Activated CD4-positive, alpha-beta T cell treated with anti-CD3 and anti-CD28 coated beads, Interleukin-2, amount 50 U/mL, for 4 hours (primary cell): Measurements from ENCODE around the gene CCDC142.
"Not testable (repeated sequence)": the region's sequence is repeated elsewhere in the genome, so short reads cannot be mapped to it uniquely, and the experiment has no call there.

ENCODE experiments used
- DNase-seq, 2 experiments: peaks; one replicate each; pipeline ENCODE4 v3.0.0-alpha.2; 2020

Gene CCDC142

DNA sequence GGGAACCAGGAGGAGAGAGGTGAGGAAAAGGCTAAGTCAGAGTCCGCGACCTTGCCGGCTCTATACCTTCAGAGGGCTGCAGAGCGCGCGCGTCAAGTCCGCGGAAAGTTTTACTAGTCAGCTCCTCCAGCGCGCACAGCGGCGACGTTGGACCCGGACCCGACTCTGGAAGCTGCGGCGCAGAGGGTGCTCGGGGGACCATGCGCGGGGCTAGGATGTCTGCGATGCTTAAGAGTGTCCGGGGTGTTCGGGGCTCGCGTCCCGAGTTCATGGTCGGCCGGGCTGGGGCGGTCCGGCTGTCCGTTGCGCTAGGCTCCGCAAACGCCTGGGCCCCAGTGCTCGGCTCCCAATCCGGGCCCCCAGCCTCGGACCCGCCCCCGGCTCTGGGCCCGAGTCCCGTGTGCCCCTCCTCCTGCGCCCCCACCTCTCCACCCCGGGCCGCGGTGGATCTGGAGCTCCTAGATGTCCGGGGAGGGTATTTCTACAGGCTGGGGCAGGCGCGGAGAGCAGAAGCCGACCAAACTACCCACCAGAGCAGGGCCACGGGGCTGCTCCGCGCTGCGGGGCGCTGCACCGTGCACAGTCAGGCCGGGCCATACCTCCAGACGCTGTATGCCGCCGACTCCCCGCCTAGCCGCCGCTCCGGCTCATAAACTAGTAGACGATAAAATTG is 16.6 kb upstream of the CCDC142 start, which contains the start of gene LBX2:
Gene LBX2 (minus strand): TSS at position 337 of the 673 bp plus-strand sequence. CDS start 66 bp downstream, at position 271.
- DNase-seq = peak; percentile 22 to 31

DNA sequence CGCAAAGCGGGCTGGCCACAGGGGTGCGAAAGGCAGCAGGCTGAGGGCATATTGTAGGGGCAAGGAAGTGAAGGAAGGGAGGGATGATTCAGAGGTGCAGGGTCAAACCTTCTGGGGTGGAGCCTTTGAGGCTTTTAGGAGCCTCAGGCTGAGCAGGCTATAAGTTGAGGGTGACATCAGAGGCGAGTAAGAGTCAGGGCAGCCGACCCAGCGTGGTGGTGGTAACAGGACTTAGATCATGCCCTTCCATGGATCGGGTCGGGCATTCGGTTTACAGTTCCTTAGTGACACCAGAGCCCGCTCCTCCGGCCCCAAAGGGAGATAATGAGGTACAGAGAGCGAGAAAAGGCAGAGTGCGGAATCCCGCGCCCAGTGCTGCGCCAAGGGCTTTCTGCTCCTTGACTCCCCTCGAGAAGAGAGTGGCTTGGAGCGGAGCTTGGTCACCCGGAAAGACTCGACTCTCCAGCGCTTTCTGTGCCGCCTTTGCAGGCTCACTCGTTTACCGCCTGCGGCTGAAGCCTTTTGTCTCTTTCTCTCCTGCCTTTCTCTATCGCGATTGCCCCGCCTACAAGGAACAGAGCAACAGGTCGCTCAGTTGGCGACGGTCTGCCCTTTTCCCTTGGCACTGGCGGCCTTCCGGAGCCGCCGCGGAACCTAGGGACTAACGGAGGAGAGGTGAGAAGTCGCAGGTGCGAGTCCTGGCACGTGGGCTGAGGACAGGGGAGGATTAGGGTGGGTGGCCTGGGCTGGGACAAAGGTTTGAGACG is 15.9 kb upstream of the CCDC142 start:
- no peak for DNase-seq

DNA sequence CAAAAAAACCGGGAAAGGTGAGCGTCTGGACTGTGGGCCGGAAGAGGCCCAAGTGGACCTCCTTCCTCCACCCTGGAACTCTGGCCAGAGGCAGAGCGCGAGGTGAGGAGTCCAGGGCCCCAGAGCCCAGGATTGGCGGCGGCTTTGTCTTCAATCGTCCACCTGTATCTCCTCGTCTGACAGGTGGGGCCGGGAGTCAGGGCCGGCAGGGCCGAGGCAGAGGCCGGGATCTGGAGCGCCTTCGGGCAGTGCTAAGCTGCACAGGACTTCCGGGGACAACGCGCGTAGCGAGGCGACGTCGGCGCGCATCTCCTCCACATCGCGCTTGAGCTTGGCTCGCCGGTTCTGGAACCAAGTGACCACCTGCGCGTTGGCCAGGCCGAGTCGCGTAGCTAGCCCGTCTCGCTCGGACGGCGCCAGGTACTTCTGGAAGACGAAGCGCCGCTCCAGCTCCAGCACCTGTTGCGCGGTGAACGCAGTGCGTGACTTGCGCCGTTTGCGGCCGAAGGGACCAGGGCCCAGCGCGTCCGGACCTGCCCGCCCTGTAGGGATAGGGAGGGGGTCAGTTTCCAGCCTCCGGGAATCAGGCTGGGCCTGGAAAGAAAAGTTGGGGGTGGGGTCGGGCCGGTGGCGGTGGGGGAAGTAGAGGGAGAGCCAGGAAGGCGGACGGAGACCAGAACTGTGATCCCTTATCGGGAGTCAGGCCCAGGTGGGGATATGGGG is 15.1 kb upstream of the CCDC142 start:
- DNase-seq = no peak

DNA sequence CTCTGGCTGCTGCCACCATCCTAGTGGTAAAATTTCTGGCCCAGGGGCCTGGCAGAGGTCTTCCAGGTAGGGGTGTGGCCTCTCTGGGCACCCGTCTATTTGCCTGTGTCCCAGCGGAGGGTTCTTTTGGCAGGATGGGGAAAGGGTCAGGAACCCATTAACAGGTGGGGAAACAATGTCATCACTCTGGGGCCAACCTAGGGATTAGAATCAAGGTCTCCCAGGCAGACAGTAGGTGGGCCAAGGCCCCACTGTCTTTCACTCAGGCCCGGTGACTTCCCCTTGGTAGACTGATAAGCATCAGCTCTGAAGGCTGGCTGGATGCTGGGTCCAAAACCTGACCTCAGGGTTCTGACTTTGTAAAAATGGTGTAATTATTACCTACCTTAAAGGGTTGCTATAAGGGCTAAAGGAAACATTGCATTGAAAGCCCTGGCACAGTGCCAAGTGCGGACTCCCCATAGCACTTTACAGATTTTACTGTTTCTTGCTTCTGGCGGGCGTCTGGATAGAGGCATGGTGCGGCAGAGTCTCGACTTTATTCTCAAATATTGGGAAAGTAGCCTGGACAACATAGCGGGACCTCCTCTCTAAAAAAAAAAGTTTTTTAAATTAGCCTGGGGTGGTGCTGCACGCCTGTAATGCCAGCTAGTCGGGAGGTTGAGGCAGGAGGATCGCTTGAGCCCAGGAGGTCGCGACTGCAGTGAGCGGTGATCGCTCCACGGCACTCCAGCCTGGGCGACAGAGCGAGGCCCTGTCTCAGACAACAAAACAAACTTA is 14.4 kb upstream of the CCDC142 start:
- DNase-seq = no peak

DNA sequence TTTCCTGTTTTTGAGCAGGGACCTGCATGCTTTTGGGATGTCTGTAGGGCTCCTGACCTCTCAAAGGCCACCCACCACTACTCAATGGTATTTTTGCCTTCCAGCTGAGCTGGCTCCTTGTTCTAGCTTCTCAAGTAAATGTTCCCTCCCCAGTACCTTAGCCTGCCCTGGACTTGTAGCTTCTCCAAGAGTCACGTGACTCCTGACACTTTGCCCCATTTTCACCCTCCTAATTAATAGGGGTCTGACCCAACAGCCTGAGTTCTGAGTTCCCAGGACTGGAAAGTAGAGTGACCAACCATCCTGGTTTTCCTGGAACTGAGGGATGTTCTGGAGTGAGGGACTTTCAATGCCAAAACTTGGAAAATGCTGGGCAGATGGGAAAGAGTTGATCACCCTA is 12.6 kb upstream of the CCDC142 start:
- DNase-seq = no peak

DNA sequence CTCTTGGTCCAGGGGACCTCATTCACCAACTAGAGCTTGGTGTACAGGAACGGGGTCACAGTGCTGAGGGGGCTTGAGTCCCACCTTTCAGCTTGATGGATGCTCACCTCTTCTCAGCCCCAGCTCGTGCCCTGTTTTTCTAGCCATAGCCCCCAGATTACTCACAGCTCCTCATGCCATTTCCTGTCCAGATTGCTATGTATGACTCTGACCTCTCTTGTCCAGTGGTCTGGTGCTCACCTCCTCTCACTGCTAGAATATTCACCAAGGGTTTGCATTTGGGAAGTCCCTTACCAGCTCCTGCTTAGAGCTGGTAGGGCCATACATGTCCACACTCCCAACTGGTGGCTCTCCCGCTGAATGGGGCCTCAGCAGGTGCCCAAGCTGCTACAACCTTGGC is 10.7 kb upstream of the CCDC142 start:
- DNase-seq = no peak

DNA sequence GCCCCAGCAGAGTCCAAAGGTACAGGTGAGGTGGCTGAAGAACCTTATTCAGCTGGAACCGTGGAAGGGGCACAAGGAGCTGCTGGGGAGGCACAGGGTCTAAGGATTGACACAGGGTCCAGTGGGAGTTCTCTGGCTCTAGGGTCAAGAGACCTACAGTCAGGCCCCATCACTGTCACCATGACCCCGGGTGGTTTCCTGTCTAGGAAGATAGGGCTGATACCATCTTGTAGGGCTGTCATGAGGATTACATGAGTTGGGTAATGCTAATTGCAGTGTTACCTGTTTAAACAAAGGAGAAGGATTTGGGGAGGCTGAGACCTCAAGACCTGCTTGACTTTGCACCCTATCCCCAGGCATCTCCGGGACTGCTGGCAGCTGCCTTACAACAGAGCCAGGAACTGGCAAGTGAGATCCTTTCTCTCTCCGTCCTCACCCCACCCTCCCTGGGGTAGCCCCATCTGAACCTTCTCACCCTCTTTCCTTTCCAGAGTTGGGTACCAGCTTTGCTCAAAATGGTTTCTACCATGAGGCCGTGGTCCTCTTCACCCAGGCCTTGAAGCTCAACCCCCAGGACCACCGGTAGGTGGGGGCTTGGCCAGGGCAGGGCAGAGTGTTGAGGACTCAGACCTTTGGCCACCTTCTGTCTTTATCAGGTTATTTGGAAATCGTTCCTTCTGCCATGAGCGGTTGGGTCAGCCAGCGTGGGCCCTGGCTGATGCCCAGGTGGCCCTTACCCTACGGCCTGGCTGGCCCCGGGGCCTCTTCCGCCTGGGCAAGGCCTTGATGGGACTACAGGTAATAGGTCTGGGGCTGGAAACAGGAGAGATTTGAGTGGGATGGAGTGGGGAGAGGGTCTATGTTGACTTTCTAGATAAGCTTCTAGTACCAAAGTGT is 9.1 kb upstream of the CCDC142 start:
- DNase-seq = no peak

DNA sequence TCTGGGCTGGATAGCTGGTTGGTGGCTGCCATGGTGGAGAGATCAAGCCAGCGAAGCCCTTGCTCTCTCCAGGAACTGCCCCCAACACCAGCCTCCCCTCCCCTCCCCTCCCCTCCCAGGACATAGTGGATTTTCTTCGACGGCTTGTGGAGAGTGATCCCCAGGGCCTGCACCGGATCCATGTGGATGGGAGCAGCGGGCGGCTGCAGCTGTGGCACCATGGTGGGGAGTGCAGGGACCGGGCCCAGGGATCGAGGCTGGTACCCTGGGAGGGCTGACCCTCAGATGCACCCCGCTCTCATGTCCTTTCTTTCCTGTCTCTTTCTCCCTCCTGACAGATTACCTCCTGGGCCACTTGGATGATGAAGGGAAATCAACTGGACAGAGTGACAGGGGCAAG is 7.1 kb upstream of the CCDC142 start:
- no peak for DNase-seq

DNA sequence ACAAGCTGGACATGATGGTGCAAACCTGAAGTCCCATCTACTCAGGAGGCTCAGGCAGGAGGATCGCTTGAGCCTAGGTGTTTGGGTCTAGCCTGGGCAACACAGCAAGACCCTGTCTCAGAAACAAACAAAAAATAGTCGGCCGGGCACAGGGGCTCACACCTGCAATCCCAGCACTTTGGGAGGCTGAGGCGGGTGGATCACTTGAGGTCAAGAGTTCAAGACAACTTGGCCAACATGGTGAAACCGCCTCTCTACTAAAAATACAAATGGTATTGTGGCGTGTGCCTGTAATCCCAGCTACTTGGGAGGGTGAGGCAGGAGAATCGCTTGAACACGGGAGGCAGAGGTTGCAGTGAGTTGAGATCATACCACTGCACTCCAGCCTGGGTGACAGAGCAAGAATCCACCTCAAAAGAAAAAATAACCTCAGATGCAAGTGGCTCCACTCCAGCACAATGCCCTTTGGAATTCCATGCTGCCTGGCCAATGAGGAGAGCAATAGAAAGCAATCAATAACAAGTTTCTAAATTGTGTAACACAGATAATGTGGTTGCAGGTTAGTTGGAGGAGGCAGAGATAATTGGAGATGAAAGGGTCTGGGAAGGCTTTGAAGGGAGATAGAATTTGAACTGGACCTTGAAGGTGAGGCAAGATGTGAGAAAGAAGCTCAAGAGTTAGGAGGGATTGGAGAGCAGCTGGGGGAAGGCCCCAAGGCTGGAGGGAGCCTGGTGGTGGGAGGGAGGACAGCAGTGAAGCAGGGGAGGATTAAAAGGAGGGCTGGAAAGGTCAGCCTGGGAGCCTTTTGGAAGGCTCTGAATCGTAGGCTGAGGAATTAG is 6.1 kb upstream of the CCDC142 start:
- DNase-seq = no peak

DNA sequence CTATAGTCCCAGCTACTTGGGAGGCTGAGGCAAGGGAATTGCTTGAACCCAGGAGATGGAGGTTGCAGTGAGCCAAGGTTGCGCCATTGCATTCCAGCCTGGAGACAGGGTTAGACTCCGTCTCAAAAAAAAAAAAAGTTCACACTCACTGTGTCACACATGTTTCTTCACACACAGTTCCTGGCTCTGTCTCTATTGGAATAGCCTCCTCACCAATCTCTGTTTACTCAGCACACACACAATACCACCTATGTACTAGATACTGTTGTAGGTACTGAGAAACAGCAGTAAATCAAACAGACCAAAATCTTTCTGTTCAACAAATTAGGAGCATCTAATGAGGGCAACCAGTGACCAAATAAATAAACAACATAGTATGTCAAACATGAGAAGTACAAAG is 3.3 kb upstream of the CCDC142 start:
- DNase-seq = no peak

DNA sequence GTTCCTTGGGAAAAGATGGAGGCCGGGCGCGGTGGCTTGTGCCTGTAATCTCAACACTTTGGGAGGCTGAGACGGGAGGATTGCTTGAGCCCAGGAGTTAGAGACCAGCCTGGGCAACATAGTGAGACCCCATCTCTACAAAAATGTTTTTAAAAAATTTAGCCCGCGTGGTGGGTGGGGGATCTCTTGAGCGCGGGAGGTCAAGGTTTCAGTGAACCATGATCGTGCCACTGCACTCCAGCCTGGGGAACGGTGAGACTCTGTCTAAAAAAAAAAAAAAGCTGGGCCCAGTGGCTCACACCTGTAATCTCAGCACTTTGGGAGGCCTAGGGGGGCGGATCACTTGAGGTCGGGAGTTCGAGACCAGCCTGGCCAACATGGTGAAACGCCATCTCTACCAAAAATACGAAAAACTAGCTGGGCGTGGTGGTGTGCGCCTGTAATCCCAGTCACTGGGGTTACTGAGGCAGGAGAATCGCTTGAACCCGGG is 922 bp upstream of the CCDC142 start:
- not testable (repeated sequence) for DNase-seq

DNA sequence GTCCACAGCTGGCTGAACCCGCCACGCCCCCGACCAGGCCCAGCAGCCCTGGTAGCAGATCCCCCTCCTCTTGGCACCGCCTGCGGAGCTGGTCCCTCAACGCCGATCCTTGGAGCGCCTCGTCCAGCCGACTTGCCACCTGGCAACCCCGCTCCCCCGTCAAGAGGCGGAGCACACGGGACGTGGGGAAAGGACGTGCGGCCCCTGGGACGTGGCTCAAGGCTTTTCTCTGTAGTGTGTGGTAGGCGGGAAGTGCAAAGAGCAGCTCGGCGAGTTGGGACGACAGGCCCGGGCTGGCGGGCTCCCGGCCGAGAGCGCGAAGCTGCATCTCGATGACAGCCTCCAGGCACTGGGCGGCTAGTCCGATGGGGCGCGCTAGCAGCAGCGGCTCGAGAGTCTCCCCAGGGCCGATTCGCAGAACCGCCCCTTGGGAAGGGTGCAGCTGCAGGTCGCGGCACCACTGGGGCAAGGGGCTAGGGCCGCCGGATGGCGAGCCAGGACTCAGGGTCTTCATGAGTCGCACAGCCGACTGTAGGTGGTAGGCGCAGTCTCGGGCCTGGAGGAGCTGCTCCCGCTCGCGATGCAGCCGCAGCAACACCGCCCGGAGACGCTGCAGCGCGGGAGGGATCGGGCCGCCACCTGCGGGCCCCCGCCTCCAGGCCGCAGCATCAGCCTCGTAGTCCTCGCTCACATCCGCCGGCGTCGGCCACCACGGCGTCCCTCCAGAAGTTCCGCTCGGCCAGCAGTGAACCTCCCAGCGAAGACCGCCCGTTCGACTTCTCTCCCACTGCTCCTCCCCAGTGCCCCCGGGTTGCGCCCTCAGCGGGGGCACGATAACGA is 617 bp downstream of the CCDC142 start:
- DNase-seq = peak in 1 of 2 experiments; percentile 27

DNA sequence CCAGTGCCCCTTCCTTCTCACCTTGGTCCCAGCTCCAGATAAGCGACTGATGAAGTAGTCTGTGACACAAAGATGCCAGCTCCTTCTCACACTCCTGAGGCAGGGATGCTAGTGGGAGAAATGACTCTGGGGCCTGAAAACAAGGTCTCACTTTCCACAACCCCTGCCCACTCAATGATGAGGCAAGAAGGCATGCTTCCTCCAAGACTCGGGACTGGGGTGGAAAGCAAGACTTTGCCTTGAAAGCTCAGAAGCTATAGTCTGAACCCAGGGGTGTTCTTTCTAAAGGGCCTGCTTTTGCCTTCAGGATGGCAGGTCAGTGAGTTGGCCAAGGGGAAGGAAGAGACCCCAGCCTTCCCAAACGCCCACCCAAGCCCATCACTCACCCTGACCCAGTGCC is 1.4 kb downstream of the CCDC142 start:
- no peak for DNase-seq

DNA sequence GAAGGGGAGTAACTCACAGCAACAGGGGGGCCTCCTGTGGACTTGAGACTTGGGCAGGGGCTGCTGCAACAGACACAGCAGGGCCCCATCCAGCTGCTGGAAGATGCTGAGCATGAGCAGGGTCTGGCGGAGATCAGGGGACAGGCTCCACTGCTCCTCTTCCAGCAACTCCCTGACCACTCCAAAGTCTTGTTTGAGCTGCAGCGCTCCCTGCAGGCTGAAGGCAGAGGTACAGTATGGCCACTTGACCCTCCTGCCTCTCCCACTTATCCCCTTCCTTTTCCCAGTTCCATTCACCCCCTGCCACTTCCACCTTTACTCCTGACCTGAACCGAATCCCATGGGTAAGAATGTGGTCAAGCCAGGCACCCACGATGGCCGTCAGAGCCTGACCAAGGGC is 7.9 kb downstream of the CCDC142 start:
- DNase-seq = no peak

DNA sequence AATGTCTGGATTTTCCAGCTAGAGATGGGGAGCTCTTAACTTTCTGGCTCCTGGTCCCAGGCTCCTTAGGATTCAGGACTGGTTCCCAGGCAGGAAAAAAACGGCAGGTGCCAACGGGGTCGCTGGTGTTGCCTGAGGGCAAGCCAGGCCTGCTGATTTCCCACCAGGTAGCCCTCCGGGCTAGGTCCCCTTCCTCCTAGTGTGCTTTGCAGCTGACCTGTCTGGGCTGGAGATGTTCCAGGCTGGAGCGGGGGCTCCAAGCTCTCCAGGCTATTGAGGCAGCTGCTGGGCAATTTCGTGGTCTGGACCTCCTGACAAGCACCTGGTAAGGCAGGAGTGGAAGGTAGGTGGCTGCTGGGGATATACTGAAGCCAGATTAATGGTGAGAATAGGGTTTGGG is 8.3 kb downstream of the CCDC142 start:
- DNase-seq = no peak

DNA sequence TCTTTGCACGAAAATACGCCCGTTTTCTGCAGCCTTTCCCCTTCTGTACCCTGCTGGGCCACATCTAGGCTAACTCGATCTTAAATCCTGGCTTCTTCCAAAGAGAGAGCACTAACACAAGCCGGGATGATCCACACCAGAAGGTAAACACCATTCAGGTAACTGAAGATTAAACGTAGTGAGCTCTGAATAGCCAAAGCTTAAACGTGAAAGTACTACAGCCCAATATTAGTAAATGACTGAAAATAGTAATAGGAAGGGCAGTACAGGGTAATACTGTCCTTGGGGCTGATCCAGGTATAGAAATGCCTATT is 9.9 kb downstream of the CCDC142 start:
- DNase-seq = no peak

DNA sequence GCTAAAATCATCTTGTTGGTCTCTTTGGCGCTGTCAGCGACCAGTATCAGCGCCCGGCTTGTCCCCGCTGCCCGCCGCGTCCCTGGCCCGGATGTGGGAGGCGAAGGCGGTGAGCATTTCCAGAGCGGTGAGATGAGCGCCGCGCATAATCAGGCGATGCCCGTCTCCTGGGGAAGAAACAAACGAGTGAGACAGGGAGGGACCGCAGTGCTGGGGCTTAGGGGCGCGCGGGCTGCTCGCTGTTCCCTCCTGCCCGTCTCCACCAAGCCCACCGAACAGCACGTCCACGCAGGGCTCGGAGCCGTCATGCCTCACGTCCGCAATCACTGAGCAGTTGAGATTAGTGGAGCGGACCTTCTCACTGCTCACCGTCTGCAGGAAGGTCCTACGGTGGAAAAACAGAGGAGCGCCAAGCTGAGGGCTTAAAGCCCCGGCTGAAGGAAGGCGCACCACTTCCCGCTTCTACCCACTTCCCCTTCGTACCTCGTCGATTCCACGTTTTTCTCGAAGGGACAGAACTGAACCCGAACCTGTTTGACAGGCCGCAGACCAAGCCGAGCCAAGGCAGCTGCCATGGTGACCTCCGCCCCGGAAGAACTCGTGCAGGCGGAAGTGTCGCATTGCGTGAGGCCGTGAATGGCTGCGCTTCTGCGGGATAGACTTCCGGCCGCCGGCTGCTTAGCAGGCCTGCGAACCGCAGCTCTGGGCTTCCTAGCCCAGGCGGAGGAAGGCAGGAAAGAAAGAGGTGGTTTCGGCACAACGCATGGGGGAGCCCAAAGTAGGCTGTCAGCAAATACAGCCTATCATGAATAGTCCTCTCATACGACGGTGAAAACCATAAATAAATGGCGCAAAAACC is 10.5 kb downstream of the CCDC142 start, which contains the start of gene MRPL53:
Gene MRPL53 (minus strand): TSS at position 595 of the 859 bp plus-strand sequence. CDS start 20 bp downstream, at position 575.
- peak; percentile 95 to 96 for DNase-seq

DNA sequence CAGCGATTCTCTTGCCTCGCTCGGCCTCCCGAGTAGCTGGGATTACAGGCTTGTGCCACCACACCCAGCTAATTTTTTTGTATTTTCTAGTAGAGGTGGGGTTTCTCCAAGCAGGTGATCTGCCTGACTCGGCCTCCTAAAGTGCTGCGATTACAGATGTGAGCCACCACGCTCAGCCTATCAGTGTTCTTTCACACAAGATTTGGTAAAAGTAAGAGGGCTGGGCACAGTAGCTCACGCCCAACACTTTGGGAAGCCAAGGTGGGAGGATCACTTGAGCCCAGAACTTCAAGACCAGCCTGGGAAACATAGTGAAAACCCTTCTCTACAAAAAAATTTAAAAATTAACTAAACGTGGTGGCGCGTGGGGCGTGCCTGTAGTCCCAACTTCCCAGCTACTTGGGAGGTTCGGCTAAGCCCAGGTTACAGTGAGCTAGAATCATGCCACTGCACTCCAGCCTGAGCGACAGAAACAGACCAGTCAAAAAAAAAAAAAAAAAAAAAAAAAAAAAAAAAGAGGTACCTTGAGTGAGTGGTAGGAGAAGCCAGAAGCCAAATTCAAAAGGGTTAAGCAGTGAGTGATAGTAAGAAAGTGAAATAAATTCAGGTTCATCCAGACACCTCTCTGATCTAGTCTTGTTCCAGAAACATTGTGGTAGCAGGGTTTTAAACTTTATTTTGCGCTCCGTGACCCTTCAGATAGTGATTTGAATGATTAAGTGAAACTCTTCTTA is 11.3 kb downstream of the CCDC142 start:
- DNase-seq = no peak
